NCI-H69 (cell line): ENCODE data around the gene DPF3.
"Not testable (repeated sequence)": the region's sequence is repeated elsewhere in the genome, so short reads cannot be mapped to it uniquely, and the experiment has no call there.

ENCODE experiments used
- DNase-seq: peaks from one replicate; lab custom pipeline; 2025; lab: John Stamatoyannopoulos, UW

The DPF3 gene

GRCh38 chr14:72880820-72881219 is 13.1 kb downstream of the DPF3 start:
- DNase-seq = no peak

DNA sequence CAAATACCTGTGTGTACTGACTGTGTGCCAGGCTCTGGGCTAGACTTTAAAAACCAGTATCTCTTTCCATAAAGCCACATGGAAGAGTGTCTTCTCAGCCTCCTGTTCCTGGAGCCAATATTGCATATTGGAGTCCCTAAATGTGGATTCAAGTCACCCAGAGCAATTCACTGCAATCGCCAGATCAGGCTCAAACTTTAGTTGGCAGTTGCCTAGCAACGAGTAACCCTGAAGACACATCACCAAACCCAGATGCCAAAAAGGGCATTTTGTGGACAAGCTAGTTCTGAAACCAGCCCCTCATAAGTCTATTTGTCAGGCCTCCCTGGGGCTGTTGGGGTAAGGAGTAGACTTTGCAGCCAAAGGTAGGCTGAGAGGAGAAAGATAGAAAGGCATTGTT is 13.7 kb downstream of the DPF3 start:
- DNase-seq = no peak

DNA sequence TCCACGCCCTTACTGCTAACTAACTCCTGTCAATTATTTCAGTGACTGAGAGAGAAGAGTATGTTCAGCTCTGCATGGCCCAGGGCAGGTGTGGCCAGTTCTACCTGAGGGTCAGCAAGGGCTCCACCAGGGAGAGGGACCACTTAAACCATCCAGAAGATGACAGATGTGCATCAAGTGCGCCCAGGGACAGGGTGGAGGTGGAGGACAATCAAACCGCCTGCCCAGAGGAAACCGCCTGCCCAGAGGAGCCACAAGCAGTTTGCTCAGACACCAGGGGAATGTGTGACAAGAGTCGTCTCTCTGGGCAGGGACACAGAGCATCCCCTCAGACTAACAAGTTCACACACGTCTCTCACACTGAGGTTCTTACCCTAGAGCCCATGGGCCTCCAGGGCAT is 14.5 kb downstream of the DPF3 start:
- no peak for DNase-seq

DNA sequence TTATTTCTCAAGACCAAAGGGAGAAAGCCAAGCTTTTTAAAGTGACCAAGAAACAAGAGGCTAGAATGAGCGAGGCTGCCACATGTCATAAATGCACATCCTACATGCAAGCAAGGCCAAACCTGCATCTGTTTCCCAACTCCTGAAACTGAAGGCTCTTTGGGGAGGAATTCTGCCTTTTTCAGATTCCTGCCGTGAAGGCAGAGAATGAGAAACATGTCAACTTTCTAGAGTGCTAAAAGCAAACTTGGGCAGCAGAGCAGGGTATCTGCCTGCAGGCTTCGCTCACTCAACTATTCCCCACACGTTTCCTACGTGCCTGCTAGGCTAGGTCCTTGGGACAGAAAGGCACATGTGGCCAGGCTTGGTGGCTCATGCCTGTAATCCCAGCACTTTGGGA is 15.2 kb downstream of the DPF3 start:
- no peak for DNase-seq

DNA sequence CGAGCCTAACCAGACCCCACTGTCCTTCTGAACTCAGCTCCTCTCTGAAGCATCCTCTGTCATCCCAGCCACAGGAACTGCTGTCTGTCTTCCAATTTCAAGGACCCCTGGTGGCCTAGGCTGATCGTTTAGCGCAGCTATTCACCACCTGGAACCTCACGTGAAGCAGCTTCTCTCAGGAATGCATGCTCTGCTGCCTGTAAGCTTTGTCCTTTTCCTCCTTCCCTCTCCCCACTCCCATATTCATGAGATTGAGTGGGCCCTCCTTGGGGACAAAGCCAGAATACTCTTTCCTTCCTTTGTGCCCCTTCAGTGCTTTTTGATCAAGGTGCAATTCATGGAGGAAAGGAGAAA is 17.2 kb downstream of the DPF3 start:
- no peak for DNase-seq

DNA sequence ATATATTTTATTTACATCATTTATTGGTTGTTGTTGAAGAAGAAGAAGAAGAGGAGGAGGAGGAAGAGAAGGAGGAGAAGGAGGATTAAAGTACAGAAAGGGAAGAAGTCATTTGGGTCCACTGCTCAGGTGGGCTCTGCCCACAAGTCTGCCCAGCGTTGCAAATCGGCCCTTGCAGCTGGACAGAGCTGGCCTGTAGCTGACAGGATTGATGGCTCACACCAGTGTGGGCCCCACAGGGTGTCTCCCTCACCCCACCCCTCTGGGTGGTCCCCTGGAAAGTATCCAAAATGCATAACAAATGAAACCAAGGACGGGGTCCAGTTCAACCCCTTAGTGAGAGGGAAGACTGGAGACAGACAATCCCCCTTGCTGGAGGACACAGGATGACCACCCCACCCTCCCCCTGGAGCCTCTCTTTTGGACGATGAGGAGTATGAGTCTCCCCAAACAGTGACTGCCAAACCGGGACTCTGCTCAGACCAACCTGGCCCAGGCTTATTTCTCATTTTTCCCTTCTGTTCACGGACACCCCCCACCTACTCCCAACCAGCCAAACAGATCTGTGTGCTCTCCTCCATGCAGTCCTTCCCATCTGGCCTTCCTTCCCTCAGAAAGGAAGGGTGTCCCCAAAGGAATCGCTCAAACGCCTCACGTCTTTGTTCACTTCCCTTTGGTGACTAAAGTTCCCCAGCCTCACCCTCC is 17.7 kb downstream of the DPF3 start:
- no peak for DNase-seq

- DNase-seq = not testable (repeated sequence)
Measured at GRCh38 chr14:72870878-72871277, 23.0 kb downstream of the DPF3 start.

DNA sequence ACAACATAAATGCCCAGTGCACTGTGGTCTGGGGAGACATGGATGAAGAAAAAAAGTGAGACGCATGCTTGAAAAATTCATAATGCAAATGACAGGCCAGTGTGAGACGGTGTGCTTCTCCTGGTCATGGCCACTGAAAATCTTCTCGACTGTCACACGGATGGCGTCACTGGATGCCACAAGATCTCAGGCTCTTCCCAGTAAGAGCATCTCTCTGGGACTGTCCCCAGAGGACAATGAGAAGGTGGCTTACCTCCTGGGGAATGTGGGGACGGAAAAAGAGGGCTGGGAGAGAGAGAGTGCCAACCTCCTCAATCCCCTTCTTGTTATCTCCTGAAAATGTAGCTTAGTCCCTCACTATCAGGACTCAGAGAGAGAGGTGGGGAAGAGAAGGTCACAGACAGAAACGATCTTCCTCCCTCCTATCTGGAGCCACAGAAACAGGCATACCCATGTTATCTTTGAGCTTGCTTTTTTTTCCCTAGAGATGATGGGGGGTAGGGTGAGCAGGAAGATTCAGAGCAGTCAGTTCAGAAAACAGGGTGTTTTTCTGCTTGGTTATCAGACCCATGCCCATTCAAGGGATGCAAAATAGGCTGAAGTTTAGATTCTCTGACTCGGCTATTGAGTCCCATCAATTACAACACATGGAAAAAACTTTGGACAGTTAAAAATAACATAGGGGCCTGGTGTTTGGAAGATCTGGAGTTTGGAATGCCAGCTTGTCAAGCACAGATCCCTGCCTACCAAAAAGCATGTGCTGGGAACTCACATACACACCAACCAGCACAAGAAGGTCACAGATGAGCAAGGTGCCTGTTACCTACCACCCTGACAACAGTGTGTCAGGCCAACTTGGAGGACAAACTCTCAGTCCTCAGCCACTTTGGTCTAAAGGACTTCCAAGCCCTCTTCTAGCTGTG is 24.2 kb downstream of the DPF3 start:
- no peak for DNase-seq

- DNase-seq = no peak
Measured at GRCh38 chr14:72868500-72868899, 25.4 kb downstream of the DPF3 start.

GRCh38 chr14:72864712-72865365 is 29.1 kb downstream of the DPF3 start:
- no peak for DNase-seq

DNA sequence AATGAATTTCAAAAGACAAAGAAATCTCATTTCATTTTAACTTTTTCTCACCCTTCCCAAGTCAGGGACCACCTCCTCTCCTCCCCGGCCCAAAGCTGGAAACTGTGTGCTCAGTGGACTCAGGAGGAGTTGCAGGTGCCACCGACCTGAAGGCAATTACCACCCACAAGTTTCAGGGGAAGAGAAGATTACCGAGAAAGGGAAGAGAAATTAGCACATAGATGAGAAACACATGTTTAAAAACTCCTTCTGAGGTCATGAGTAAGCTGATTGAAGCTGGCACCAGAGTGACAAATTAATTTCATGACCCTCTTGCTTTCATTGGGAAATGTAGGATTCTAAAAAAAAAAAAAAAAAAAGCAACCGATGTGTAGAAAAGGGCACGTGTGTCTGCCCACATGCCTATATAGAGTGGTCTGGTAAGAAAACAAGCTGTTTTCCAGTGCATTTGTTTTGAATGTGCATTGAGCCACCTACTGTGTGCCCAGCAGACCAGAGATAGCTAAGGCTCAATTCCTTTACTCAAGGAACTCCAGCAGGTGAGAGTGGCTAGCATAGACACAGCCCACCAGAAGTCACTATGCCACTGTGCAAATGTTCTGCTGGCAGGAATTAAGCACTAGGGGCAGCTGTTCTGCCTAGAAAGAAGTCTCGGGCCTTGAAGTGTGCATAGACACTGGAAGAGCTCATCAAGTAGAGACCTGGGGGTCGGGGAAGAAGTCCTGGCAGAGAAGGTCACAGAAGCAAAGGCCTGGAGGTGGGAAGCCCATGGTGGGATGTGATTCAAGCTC is 30.5 kb downstream of the DPF3 start:
- no peak for DNase-seq

DNA sequence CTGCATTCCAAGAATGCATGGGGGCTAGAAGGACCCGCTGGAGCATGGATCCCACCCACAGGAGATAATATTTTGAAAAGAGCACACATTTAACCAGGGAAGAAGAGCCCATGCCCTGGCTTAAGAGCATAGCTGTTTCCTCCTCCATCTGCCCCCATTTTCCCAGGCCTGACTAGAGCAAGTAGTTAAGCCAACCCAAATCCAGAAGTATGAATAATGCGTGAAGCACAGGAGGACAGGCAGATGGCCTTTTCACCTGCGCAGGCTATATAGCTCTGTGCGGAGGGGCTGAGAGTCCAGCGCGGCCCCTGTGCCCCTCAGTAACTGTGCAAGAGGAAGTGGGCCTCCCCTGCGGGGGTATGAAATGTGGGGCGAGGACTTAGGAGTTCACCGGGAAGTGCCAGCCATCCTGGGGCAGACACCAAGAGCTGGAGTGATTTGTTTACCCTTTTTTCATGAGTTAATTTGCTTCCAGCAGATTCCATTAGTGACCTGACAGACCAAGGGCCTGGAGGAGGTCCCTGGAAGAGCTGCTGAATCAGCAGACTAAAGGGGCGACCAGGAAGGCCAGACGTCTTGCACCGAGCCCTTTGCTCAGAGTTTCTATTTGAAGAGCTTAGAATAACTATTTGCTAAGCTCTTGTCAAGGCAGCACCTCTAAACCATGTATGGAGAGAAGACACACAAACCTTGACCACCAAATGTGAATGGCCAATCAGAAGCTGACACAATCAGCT is 37.2 kb downstream of the DPF3 start:
- no peak for DNase-seq

- no peak for DNase-seq
Measured at GRCh38 chr14:72855913-72856312, 38.0 kb downstream of the DPF3 start.

GRCh38 chr14:72852194-72852593 is 41.7 kb downstream of the DPF3 start:
- DNase-seq = no peak

DNA sequence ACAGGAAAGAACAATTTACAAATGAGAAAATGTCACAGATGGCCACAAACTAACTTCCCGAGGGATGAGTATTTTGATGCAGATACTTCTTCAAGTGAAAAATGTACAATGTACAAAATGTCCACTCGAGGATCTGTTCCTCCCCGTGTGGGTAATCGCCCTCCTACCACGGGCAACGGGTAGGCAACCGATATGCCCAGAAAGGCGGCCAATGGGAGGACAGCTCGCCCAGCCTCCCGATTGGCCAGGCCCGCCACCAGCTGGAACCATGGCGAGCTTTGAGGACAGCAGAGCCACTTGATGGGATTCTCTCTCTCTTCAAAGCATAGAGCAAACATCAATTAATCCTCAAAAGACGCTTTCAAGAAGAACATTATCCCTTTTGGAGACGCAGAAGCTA is 42.3 kb downstream of the DPF3 start:
- DNase-seq = no peak

DNA sequence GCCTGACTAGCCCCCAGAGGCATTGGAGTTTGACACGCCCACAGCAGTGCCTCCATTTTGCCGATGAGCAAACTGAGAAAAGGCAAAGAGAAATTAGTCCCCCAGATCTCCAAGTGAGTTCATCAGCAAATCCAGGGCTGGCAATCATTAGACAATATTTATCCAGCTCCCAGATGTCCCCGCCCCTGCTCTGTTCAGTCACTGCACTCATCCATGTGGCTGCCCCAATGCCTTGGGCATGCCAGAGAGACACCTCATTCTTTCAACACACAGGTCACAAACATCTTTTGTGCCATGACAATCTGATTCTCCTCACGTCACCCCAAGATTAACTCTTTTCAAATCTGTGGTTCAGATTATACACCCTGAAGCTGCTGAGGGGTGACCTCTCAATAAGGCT is 43.5 kb downstream of the DPF3 start:
- no peak for DNase-seq

DNA sequence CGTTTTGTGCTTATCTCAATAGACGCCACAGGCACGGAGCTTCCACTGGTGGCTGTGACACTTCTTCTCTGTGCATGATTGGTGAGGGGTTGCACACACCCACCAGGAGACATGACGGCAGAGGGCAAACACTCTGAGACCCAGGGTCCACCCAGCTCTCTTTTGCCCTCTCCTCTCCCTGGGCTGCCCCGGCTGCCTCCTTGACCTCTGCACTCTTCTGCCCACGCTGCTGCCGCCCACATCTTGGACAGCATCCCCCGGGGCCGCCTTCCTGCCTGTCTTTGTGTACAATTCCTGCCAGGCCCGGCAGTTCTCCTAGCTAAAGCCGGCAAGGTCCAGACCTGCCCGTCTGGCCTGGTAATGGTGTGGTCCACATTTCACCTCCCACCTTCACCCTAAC is 44.7 kb downstream of the DPF3 start:
- no peak for DNase-seq

GRCh38 chr14:72847721-72848120 is 46.2 kb downstream of the DPF3 start:
- no peak for DNase-seq

DNA sequence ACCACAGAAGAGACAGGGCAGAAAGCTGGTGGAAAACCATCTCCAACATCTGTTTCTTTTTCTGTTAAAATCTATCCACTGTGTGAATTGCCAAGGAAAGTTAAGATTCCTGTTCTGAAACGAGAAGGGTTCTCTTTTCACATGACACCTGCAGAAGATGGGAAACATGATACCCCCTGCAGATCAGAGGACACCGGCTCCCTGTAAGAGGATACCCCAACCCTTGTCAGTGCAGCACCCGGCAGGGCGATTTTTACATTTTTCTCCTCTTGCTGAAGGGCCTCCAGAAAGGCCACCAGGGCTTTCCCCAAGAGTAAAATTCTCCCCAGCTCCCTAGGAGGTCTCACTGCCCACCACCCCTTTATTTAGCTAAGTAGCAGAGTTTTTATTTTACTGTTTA is 48.2 kb downstream of the DPF3 start:
- DNase-seq = no peak

DNA sequence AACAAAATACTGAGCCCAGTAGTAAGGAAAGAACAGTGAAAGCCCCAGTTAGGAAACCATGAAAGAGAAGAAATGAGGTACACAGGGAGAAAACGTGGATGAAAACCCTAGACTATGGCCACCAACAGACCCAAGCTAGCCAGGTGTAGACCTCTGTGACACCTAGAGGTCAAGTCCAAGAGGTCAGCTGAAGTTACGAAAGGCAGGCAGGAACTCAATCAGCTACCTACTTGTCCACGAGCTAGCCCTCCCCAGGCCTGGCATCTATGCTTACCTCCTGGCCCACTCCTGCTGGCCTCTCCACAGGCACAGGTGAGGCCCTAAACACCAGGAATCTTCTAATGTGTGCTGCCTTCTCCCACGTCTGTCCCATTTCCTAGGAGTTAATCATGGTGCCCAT is 48.7 kb downstream of the DPF3 start:
- no peak for DNase-seq

- no peak for DNase-seq
Measured at GRCh38 chr14:72844524-72844923, 49.4 kb downstream of the DPF3 start.
